Ishikawa (cell line): ENCODE data around the gene ARHGEF28.

ENCODE experiments used
- CREB1 ChIP-seq: IDR thresholded peaks from 2 replicates; pipeline ENCODE4 v1.6.1; 2012; ENCODE audit warnings: low read depth
- EP300 ChIP-seq: IDR thresholded peaks from 2 replicates; pipeline ENCODE4 v1.6.1; 2012; ENCODE audit warnings: borderline replicate concordance
- USF1 ChIP-seq: IDR thresholded peaks from 2 replicates; pipeline ENCODE4 v1.6.1; 2012

GRCh38 chr5:73917891-73918290 is 291.9 kb downstream of the ARHGEF28 start:
- TF ChIP-seq USF1: no peak
- no peak for TF ChIP-seq EP300
- TF ChIP-seq CREB1: no peak
